HCT116 (cell line): ENCODE measurements around the gene DNPH1. TPM values are rescaled to one million over a fixed set of nuclear protein-coding genes. Genes with fewer than 3 reads are reported as not detected.

ENCODE experiments used
- ATAC-seq: fragments of 200-7000 bp; cut with Tn5 transposase; 2 replicates; pipeline ENCODE4 v1.9.1; 2020; ENCODE audit warnings: mild to moderate bottlenecking, moderate library complexity
- BruUV-seq: library from RNA; stranded (reverse); fragments of 400-500 nt; replicated peaks from 2 replicates; lab custom pipeline; 2021; lab: Mats Ljungman, UMichigan
- CTCF ChIA-PET: fragments of 300-600 bp; sonication (Branson Sonifier 250); formaldehyde crosslinking; loops from one replicate; lab custom pipeline; 2021; ENCODE audit warnings: antibody characterized with exemption; lab: Charles Lee
- POLR2A ChIA-PET: fragments of 300-600, 350-600 bp; sonication (Branson Sonifier 250); formaldehyde crosslinking; loops from one replicate; lab custom pipeline; 2021; ENCODE audit warnings: antibody characterized with exemption; lab: Charles Lee
- RAD21 ChIA-PET, 2 experiments: fragments of 300-600 bp; sonication (Branson Sonifier 250); formaldehyde crosslinking; loops; one replicate each; lab custom pipeline; 2023; ENCODE audit warnings: low total read pairs in 2 of 2; ENCODE audit not compliant: uncharacterized antibody in 2 of 2, unreplicated experiment in 2 of 2, low non-redundant PET in 1 of 2; lab: Charles Lee
- DNase-seq: peaks from one replicate; pipeline ENCODE4 v3.0.0-alpha.2; 2010; ENCODE audit warnings: low read depth, low spot score
- H2AFZ ChIP-seq: fragments of 200-600 bp; shearing (Covaris generic), sonication (generic); 2 replicates; pipeline ENCODE4 v1.6.1; 2017; ENCODE audit warnings: low read depth, mixed run types, mixed read lengths, antibody characterized with exemption, low read length; ENCODE audit not compliant: poor library complexity, severe bottlenecking
- H3K27ac ChIP-seq: 2 replicates; pipeline ENCODE4 v1.5.1; 2012; ENCODE audit warnings: low read depth, low read length
- H3K27me3 ChIP-seq: fragments of 200-600 bp; sonication (generic); 2 replicates; pipeline ENCODE4 v1.6.1; 2016; ENCODE audit warnings: mixed run types, low read length, mixed read lengths; ENCODE audit not compliant: insufficient read depth
- H3K36me3 ChIP-seq, 2 experiments: fragments of 200-500 bp in 1 of 2; fragments of 200-600 bp in 1 of 2; sonication (Bioruptor generic) in 1 of 2; sonication (generic) in 1 of 2; 2 replicates each; pipeline versions ENCODE4 v1.5.1 to v1.6.1; 2014 to 2016; ENCODE audit warnings: low read length in 2 of 2, inconsistent platforms in 1 of 2, mixed read lengths in 1 of 2, mixed run types in 1 of 2; ENCODE audit not compliant: insufficient read depth in 2 of 2, control insufficient read depth in 1 of 2
- H3K4me1 ChIP-seq, 2 experiments: fragments of 200-600 bp in 1 of 2; sonication (generic) in 1 of 2; 2 replicates each; pipeline versions ENCODE4 v1.5.1 to v1.6.1; 2012 to 2017; ENCODE audit warnings: low read length in 2 of 2, inconsistent platforms in 1 of 2, mild to moderate bottlenecking in 1 of 2, mixed read lengths in 1 of 2, mixed run types in 1 of 2, moderate library complexity in 1 of 2; ENCODE audit not compliant: insufficient read depth in 2 of 2, control insufficient read depth in 1 of 2
- H3K4me2 ChIP-seq: fragments of 200-600 bp; sonication (generic); 2 replicates; pipeline ENCODE4 v1.6.1; 2017; ENCODE audit warnings: mixed run types, low read length, mixed read lengths
- H3K4me3 ChIP-seq, 2 experiments: fragments of 200-600 bp in 1 of 2; sonication (generic) in 1 of 2; replicated peaks in 1 of 2; 2 replicates each; pipeline ENCODE4 v1.5.1; 2011 to 2016; ENCODE audit warnings: low read length in 2 of 2, control low read depth in 1 of 2, low read depth in 1 of 2, mild to moderate bottlenecking in 1 of 2, mixed read lengths in 1 of 2, mixed run types in 1 of 2
- H3K79me2 ChIP-seq: fragments of 200-600 bp; sonication (generic); 2 replicates; pipeline ENCODE4 v1.6.1; 2017; ENCODE audit warnings: mild to moderate bottlenecking, mixed run types, low read length, moderate library complexity, mixed read lengths; ENCODE audit not compliant: insufficient read depth
- H3K9ac ChIP-seq: fragments of 200-600 bp; sonication (generic); 2 replicates; pipeline ENCODE4 v1.6.1; 2016; ENCODE audit warnings: low read length, mixed read lengths
- H3K9me2 ChIP-seq: fragments of 200-600 bp; sonication (generic), shearing (Covaris generic); 2 replicates; pipeline ENCODE4 v1.6.1; 2017; ENCODE audit warnings: mixed run types, mild to moderate bottlenecking, moderate library complexity; ENCODE audit not compliant: insufficient read depth
- H3K9me3 ChIP-seq, 2 experiments: fragments of 200-500 bp in 1 of 2; fragments of 200-600 bp in 1 of 2; sonication (Bioruptor generic) in 1 of 2; sonication (generic) in 1 of 2; 2 replicates each; pipeline ENCODE4 v1.6.1; 2014 to 2017; ENCODE audit warnings: low read length in 2 of 2, mixed read lengths in 2 of 2, inconsistent platforms in 1 of 2, low read depth in 1 of 2, mild to moderate bottlenecking in 1 of 2, mixed run types in 1 of 2, moderate library complexity in 1 of 2; ENCODE audit not compliant: control insufficient read depth in 1 of 2, insufficient read depth in 1 of 2
- H4K20me1 ChIP-seq: fragments of 200-600 bp; sonication (generic), shearing (Covaris generic); 2 replicates; pipeline ENCODE4 v1.6.1; 2017; ENCODE audit warnings: mixed run types, mild to moderate bottlenecking, moderate library complexity; ENCODE audit not compliant: insufficient read depth
- EZH2 ChIP-seq: fragments of 200-600 bp; sonication (generic); IDR thresholded peaks from 2 replicates; pipeline ENCODE4 v1.6.1; 2017; ENCODE audit warnings: antibody characterized with exemption, mixed run types
- EZH2phosphoT487 ChIP-seq: fragments of 200-600 bp; IDR thresholded peaks from 2 replicates; pipeline ENCODE4 v1.6.1; 2018; ENCODE audit warnings: antibody characterized with exemption, borderline replicate concordance
- FOSL1 ChIP-seq: IDR thresholded peaks from 2 replicates; pipeline ENCODE4 v1.6.1; 2012; ENCODE audit warnings: low read depth
- POLR2A ChIP-seq: IDR thresholded peaks from 2 replicates; pipeline ENCODE4 v1.7.0; 2011; ENCODE audit warnings: borderline replicate concordance; ENCODE audit not compliant: insufficient read depth, insufficient read length; ENCODE audit errors: extremely low read depth
- POLR2AphosphoS5 ChIP-seq: IDR thresholded peaks from 2 replicates; pipeline ENCODE4 v1.6.1; 2011; ENCODE audit warnings: mild to moderate bottlenecking, low read depth, low read length, moderate library complexity
- RAD21 ChIP-seq: IDR thresholded peaks from 2 replicates; pipeline ENCODE4 v1.6.1; 2012; ENCODE audit warnings: low read depth, mild to moderate bottlenecking
- SP1 ChIP-seq: IDR thresholded peaks from 2 replicates; pipeline ENCODE4 v1.6.1; 2012; ENCODE audit warnings: low read depth
- SRF ChIP-seq: IDR thresholded peaks from 2 replicates; pipeline ENCODE4 v1.6.1; 2012; ENCODE audit warnings: low read depth
- ZFX ChIP-seq: fragments of 450-650 bp; IDR thresholded peaks from 2 replicates; pipeline ENCODE4 v1.6.1; 2017
- intact Hi-C: fragments of 100-400 bp; cut with micrococcal nuclease; formaldehyde crosslinking; loops from 2 replicates; pipeline ENCODE4 v1.10.0; 2022
- total RNA-seq: library from RNA; stranded (reverse); gene quantifications from one replicate; pipeline ENCODE4 v1.2.1, GENCODE V29; 2021; ENCODE audit not compliant: unreplicated experiment
- TF ChIP-seq, protein P1 (sequence below): IDR thresholded peaks from 2 replicates; pipeline ENCODE4 v1.6.1; 2011; ENCODE audit warnings: mild to moderate bottlenecking, low read length, moderate library complexity; ENCODE audit not compliant: insufficient replicate concordance; ENCODE audit errors: extremely low read depth
- TF ChIP-seq, protein P2 (sequence below): IDR thresholded peaks from 2 replicates; pipeline ENCODE4 v1.6.1; 2012
- TF ChIP-seq, protein P3 (sequence below), 3 experiments: fragments of 200-600 bp in 1 of 3; sonication (generic) in 1 of 3; IDR thresholded peaks in 2 of 3; conservative IDR thresholded peaks in 1 of 3; 2 replicates each; pipeline ENCODE4 v1.5.1; 2012 to 2017; ENCODE audit warnings: low read depth in 2 of 3, low read length in 2 of 3, antibody characterized with exemption in 1 of 3, borderline replicate concordance in 1 of 3, control low read depth in 1 of 3, mild to moderate bottlenecking in 1 of 3, mixed read lengths in 1 of 3, mixed run types in 1 of 3, moderate library complexity in 1 of 3; ENCODE audit not compliant: insufficient read depth in 1 of 3
- TF ChIP-seq, protein P4 (sequence below): IDR thresholded peaks from 2 replicates; pipeline ENCODE4 v1.6.1; 2012; ENCODE audit warnings: low read depth

DNPH1 gene
- total RNA-seq, 1 experiment from 2014 or later = 117 TPM

DNA sequence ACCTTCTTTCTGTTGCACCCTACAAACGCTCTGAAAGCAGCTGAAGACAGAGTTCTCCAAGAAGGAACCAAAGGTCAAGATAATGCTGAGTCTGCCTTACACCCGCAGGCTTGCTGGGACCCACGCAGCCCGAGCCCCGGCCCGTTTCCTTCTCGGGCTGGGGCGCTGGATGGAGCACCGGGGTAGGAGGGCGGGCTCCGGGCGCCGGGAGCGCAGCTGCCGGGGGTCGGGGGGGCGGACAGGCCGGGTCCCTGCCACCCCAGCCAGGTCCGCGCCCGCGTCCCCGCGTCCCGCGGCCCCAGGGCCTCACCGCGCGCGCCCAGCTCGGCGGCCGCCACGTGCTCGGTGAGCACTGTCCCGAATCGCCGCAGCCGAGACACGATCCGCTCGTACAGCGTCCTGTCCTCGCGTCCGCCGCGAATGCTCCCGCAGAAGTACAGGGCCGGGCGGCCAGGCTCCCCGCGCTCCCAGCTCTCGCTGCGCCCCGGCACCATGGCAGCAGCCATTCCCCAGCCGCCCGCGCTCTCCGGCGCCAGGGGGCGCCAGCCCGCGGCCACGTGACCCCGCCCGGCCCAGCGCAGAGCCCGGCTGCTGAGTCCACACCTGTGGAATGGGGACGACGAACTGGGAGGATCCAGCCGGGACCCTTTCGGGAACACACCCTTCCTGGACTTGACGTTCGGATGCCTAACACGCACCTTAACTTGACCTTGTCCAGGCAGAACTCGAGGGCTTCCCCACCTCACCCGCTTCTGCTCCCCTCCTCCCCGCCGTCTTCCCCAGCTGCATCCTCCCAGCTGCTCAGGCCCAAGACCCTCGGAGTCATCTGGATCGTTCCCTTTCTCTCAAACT lies at the start of gene DNPH1 (continued):
- TF ChIP-seq, protein P1, sequence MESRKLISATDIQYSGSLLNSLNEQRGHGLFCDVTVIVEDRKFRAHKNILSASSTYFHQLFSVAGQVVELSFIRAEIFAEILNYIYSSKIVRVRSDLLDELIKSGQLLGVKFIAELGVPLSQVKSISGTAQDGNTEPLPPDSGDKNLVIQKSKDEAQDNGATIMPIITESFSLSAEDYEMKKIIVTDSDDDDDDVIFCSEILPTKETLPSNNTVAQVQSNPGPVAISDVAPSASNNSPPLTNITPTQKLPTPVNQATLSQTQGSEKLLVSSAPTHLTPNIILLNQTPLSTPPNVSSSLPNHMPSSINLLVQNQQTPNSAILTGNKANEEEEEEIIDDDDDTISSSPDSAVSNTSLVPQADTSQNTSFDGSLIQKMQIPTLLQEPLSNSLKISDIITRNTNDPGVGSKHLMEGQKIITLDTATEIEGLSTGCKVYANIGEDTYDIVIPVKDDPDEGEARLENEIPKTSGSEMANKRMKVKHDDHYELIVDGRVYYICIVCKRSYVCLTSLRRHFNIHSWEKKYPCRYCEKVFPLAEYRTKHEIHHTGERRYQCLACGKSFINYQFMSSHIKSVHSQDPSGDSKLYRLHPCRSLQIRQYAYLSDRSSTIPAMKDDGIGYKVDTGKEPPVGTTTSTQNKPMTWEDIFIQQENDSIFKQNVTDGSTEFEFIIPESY = peak; percentile 58
- TF ChIP-seq RAD21 = peak; percentile 35; the same call in 1 of the 2 replicates
- TF ChIP-seq SP1 = no peak
- TF ChIP-seq POLR2A = no peak
- no peak for TF ChIP-seq EZH2
- no peak for TF ChIP-seq SRF
- TF ChIP-seq FOSL1 = no peak
- no peak for TF ChIP-seq EZH2phosphoT487
- TF ChIP-seq, protein P2, sequence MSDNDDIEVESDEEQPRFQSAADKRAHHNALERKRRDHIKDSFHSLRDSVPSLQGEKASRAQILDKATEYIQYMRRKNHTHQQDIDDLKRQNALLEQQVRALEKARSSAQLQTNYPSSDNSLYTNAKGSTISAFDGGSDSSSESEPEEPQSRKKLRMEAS = peak; percentile 93
- TF ChIP-seq POLR2AphosphoS5 = peak; percentile 88

DNA sequence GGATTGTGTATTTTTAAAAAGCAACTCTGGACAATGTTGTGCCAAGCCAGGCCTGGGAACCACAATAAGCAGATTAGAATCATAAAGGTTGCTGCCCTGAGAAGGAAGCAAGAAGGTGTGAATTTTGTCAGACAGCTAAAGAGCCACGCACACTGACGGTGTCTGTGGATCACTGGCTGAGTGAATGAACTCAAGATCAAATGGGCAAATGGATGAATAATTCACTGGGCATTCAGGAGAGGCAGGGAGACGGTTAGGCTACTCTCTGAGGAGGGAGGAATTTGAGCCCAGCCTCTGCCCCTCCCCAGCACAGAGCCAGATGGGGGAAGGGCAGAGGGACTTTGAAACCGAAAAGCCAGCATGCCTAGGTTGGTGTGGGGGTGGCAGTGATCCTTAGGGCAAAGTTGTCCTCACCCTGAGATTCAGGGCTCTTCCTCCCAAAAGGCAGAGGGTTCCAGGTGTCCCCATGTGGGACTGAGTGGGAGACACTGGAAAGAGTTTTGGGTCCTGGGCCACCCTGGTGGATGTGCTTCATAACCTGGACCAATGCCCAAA lies 49.3 kb upstream of the DNPH1 start:
- no TSS peak for BruUV-seq
- intact Hi-C loops = no loop called here
- CTCF ChIA-PET = interaction anchor here (0.5 to 1.4 kb wide), 2 partner anchors 10 to 218 kb away, joined by 3 read pairs; no protein-coding TSS in a partner anchor
- Histone ChIP-seq H2AFZ (no peak overlapping the region), H3K9me2 (no peaks in the 10 kb centered on the region), H3K27ac (no peak overlapping the region), H3K4me2 (peak overlapping the region; percentile 15), H3K27me3 (no peaks in the 10 kb centered on the region), H3K4me3 (no peak overlapping the region), H3K9ac (no peak overlapping the region), H3K36me3 (no peaks in the 10 kb centered on the region), H3K9me3 (no peaks in the 10 kb centered on the region), H3K79me2 (no peaks in the 10 kb centered on the region), H3K4me1 (peaks cover 0 to 12% of the 10 kb centered on the region in 2 experiments; a peak in 2 of 4 replicates), H4K20me1 (no peaks in the 10 kb centered on the region)
- RAD21 ChIA-PET = no interaction called here
- TF ChIP-seq, protein P3, sequence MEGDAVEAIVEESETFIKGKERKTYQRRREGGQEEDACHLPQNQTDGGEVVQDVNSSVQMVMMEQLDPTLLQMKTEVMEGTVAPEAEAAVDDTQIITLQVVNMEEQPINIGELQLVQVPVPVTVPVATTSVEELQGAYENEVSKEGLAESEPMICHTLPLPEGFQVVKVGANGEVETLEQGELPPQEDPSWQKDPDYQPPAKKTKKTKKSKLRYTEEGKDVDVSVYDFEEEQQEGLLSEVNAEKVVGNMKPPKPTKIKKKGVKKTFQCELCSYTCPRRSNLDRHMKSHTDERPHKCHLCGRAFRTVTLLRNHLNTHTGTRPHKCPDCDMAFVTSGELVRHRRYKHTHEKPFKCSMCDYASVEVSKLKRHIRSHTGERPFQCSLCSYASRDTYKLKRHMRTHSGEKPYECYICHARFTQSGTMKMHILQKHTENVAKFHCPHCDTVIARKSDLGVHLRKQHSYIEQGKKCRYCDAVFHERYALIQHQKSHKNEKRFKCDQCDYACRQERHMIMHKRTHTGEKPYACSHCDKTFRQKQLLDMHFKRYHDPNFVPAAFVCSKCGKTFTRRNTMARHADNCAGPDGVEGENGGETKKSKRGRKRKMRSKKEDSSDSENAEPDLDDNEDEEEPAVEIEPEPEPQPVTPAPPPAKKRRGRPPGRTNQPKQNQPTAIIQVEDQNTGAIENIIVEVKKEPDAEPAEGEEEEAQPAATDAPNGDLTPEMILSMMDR (IDR thresholded peaks at IDR 0.05 in 2 of 3, conservative IDR thresholded peaks at IDR 0.05 in 1 of 3; ENCODE audit: borderline replicate concordance in 1 of 3, insufficient read depth in 1 of 3, low read depth in 2 of 3, low read length in 2 of 3) = no peak
- TF ChIP-seq ZFX (no peak), EZH2phosphoT487 (no peak)
- TF ChIP-seq, protein P4, sequence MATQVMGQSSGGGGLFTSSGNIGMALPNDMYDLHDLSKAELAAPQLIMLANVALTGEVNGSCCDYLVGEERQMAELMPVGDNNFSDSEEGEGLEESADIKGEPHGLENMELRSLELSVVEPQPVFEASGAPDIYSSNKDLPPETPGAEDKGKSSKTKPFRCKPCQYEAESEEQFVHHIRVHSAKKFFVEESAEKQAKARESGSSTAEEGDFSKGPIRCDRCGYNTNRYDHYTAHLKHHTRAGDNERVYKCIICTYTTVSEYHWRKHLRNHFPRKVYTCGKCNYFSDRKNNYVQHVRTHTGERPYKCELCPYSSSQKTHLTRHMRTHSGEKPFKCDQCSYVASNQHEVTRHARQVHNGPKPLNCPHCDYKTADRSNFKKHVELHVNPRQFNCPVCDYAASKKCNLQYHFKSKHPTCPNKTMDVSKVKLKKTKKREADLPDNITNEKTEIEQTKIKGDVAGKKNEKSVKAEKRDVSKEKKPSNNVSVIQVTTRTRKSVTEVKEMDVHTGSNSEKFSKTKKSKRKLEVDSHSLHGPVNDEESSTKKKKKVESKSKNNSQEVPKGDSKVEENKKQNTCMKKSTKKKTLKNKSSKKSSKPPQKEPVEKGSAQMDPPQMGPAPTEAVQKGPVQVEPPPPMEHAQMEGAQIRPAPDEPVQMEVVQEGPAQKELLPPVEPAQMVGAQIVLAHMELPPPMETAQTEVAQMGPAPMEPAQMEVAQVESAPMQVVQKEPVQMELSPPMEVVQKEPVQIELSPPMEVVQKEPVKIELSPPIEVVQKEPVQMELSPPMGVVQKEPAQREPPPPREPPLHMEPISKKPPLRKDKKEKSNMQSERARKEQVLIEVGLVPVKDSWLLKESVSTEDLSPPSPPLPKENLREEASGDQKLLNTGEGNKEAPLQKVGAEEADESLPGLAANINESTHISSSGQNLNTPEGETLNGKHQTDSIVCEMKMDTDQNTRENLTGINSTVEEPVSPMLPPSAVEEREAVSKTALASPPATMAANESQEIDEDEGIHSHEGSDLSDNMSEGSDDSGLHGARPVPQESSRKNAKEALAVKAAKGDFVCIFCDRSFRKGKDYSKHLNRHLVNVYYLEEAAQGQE = no peak
- POLR2A ChIA-PET = no interaction called here
- DNase-seq = no peak
- peak; percentile 39; the same call in 1 of the 2 replicates for ATAC-seq
